GM15510 (cell line): Measurements from ENCODE around the gene FN3K.

ENCODE experiments used
- POLR2A ChIP-seq: IDR thresholded peaks from 3 replicates; pipeline ENCODE4 v1.6.1; 2011; ENCODE audit warnings: borderline replicate concordance; ENCODE audit not compliant: insufficient read length; ENCODE audit errors: extremely low read depth

Gene FN3K

GRCh38 chr17:82713071-82713723 is 22.2 kb upstream of the FN3K start:
- TF ChIP-seq POLR2A: no peak

- TF ChIP-seq POLR2A: peak; percentile 75
Observed at GRCh38 chr17:82716203-82717010, 19.0 kb upstream of the FN3K start, which contains the start of gene FN3KRP. FN3KRP (plus strand) TSS chr17:82716706; CDS start chr17:82716756, 50 bp downstream.

DNA sequence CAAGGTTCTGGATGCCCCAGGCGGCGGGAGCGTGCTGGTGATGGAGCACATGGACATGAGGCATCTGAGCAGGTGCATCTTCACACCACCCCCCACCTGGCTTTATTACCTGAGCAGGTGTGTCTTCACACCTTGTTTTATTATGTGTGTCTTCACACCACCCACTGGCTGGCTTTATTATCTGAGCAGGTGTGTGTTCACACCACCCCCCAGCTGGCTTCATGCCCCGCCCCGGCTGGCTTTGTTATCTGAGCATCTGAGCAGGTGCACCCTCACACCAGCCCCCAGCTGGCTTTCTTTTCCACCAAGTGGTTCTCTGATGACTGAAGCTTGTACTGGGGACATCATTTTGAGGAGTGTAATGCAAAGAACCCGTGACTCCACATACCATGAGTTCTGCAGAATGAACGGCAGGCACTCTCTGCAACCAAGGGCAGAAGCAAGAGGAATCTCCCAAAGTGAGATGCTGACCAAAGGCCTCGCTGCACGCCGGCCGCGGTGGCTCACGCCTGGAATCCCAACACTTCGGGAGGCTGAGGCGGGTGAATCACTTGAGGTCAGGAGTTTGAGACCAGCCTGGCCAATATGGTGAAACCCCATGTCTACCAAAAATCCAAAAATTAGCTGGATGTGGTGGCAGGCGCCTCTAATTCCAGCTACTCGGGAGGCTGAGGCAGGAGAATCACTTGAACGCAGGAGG is 16.3 kb upstream of the FN3K start:
- TF ChIP-seq POLR2A: no peak

DNA sequence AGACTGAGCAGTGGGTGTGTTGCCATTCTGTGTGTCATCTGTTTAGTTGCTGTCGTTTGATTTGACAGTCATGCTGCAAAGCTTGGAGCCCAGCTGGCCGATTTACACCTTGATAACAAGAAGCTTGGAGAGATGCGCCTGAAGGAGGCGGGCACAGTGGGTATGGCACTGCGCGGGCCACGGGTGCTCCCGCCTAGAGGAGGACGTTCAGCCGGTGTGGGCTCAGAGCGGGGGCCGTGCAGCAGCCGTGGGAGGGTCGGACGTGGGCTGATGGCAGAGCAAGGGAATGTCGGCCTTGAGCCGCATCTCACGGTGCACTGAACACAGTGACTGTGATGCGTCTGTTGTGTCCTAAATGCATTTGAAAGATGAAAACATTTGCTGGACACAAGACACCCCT is 15.2 kb upstream of the FN3K start:
- TF ChIP-seq POLR2A: no peak

DNA sequence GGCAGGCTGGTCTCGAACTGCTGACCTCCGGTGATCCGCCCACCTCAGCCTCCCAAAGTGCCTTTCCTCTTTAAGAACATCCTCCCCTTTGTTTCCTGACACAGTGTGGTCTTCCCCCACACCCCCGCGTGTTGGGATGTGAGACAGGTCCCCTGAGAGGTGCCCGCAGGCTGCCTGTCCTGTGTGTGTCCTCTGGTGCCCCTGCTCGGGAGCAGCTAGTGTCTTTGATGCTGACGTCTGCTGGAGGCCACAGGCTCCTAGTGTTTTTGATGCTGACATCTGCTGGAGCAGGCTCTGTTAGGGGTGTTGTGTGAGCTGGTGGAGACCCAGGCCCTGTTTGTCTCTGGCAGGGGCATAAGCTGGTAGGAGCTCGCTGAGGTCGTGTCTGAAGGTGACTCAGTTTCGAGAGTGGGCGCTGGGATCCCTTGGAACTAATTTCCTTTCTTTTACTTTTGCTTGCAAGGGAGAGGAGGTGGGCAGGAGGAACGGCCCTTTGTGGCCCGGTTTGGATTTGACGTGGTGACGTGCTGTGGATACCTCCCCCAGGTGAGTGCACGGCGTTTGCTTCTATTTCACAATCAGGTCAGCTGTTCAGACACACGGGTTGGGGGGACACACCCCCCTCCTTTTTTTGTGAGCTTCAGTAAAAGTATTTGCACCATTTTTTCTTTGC is 12.9 kb upstream of the FN3K start:
- no peak for TF ChIP-seq POLR2A

DNA sequence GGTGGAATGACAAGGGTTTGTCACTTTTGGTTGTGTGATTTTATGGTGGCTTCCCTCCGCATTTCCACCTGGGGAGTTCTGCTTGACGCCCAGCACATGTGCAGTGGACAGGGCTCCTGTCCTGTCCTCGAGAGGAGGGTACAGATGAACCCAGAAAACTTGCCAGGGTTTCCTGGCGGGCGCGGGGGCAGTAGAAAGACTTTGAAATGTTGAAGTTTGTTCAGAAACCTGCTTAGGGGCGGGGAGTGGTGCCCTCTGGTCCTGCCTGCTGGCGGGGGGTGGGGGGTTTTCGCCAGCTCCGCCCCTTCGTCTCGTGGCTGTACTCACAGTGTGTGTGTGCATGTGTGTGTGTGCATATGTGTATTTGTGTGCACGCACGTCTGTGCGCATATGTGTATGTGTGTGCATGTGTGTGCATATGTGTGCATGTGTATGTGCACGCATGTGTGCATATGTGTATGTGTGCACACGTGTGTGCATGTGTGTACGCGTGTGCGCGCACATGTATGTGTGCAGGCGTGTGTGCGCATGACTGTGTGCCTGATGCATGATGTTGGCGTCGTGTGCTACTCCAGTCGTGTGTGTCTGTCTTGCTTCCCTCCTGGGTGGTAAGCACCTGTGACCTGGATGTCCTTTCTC is 12.1 kb upstream of the FN3K start:
- no peak for TF ChIP-seq POLR2A

DNA sequence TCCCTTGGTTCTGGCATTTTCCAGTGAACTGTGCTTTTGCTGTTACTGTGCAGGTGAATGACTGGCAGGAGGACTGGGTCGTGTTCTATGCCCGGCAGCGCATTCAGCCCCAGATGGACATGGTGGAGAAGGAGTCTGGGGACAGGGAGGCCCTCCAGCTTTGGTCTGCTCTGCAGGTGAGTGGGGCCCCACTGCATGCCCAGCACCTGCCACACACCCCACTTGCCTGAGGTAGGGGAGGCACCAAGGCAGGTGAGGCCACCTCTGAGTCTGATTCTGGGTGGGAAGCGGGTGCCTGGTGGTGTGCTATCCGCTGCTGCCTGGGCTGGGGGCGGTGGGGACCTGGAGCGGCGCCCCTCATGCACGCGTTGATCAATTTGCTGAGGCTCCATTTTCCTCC is 9.0 kb upstream of the FN3K start:
- TF ChIP-seq POLR2A: no peak

DNA sequence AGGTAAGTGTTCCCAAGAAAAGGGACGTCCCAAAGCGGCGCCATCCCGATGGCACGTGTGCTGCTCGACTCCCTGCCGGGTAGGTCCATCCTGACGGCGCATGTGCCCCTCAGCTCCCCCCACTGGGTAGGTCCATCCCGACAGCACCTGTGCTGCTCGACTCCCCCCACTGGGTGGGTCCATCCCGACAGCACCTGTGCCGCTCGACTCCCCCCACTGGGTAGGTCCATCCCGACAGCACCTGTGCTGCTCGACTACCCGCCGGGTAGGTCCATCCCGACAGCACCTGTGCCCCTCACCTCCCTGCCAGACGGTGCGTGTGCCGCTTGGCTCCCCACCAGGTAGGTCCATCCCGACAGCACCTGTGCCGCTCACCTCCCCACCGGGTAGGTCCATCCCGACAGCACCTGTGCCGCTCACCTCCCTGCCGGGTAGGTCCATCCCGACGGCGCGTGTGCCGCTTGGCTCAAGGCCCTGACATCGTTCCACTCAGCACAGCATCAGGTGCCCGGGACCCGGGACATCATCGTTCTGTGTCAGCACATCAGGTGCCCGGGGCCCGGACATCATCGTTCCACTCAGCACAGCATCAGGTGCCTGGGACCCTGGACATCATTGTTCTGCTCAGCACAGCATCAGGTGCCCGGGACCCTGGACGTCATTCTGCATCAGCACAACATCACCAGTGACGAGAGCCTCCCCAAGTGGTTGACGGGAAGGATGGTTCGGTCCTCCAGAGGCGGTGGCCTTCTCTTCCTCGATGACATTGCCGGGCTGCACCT is 5.7 kb upstream of the FN3K start:
- TF ChIP-seq POLR2A: no peak

- no peak for TF ChIP-seq POLR2A
Observed at GRCh38 chr17:82732118-82732743, 3.2 kb upstream of the FN3K start.

GRCh38 chr17:82736511-82737185 is 1.2 kb downstream of the FN3K start:
- no peak for TF ChIP-seq POLR2A

GRCh38 chr17:82737967-82738877 is 2.8 kb downstream of the FN3K start:
- TF ChIP-seq POLR2A: no peak
